ENCODE measurements around the gene GRM8. TPM values are rescaled to one million over a fixed set of nuclear protein-coding genes. Genes with fewer than 3 reads are reported as not detected.

The GRM8 gene
- polyA plus RNA-seq, 1 donor from 2014 or later: 1.5 TPM

DNA sequence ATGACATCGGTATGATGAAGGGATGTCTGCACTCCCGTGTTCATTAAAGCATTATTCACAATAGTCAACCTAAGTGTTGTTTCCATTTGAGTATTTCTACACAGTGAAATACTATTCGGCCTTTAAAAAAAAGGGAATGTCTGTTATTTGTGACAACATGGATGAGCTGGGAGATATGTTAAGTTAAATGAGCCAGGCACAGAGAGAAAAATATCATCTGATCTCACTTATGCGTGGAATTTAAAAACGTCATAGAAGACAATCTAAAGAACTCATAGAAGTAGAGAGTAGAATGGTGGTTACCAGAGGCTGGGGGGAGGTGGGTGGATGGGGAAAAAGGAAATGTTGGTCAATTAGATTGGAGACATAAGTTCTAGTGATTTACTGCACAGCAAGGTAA, 753.3 kb downstream of the GRM8 start:
- Histone ChIP-seq H3K79me2 (replicated peaks; ENCODE audit: insufficient read depth, low read length) (no peaks in the 10 kb centered on the region), H3K27ac (ENCODE audit: low read length) (no peak overlapping the region), H3K4me3 (ENCODE audit: low read length) (no peak overlapping the region), H3K27me3 (ENCODE audit: insufficient read depth, low read depth, low read length) (no peaks in the 10 kb centered on the region), H3K4me2 (ENCODE audit: low read length) (no peak overlapping the region), H3K9ac (ENCODE audit: low read length) (no peak overlapping the region), H4K20me1 (ENCODE audit: insufficient read depth) (no peaks in the 10 kb centered on the region), H3F3A (ENCODE audit: insufficient read depth, low read length, poor library complexity, severe bottlenecking) (no peaks in the 10 kb centered on the region), H2AFZ (ENCODE audit: low read depth, low read length) (no peak overlapping the region), H3K36me3 (ENCODE audit: insufficient read depth, low read length) (no peaks in the 10 kb centered on the region), H3K9me3 (ENCODE audit: low read length) (no peaks in the 10 kb centered on the region), H3K9me2 (ENCODE audit: insufficient read depth, low read length) (no peaks in the 10 kb centered on the region)
- TF ChIP-seq SMC3 (conservative IDR thresholded peaks at IDR 0.05; ENCODE audit: poor library complexity) (no peak), TAF1 (IDR thresholded peaks at IDR 0.05; ENCODE audit: low read depth) (no peak), EP300 (conservative IDR thresholded peaks at IDR 0.05; ENCODE audit: poor library complexity, severe bottlenecking) (no peak), POLR2AphosphoS5 (IDR thresholded peaks at IDR 0.05) (no peak), RAD21 (conservative IDR thresholded peaks at IDR 0.05) (no peak), EZH2 (IDR thresholded peaks at IDR 0.05; ENCODE audit: borderline replicate concordance, insufficient read depth, low read length, poor library complexity, severe bottlenecking) (no peak), MXI1 (conservative IDR thresholded peaks at IDR 0.05; ENCODE audit: poor library complexity, severe bottlenecking) (no peak)
- TF ChIP-seq, protein P1, sequence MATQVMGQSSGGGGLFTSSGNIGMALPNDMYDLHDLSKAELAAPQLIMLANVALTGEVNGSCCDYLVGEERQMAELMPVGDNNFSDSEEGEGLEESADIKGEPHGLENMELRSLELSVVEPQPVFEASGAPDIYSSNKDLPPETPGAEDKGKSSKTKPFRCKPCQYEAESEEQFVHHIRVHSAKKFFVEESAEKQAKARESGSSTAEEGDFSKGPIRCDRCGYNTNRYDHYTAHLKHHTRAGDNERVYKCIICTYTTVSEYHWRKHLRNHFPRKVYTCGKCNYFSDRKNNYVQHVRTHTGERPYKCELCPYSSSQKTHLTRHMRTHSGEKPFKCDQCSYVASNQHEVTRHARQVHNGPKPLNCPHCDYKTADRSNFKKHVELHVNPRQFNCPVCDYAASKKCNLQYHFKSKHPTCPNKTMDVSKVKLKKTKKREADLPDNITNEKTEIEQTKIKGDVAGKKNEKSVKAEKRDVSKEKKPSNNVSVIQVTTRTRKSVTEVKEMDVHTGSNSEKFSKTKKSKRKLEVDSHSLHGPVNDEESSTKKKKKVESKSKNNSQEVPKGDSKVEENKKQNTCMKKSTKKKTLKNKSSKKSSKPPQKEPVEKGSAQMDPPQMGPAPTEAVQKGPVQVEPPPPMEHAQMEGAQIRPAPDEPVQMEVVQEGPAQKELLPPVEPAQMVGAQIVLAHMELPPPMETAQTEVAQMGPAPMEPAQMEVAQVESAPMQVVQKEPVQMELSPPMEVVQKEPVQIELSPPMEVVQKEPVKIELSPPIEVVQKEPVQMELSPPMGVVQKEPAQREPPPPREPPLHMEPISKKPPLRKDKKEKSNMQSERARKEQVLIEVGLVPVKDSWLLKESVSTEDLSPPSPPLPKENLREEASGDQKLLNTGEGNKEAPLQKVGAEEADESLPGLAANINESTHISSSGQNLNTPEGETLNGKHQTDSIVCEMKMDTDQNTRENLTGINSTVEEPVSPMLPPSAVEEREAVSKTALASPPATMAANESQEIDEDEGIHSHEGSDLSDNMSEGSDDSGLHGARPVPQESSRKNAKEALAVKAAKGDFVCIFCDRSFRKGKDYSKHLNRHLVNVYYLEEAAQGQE (IDR thresholded peaks at IDR 0.05; ENCODE audit: borderline replicate concordance): no peak
- TF ChIP-seq, protein P2, sequence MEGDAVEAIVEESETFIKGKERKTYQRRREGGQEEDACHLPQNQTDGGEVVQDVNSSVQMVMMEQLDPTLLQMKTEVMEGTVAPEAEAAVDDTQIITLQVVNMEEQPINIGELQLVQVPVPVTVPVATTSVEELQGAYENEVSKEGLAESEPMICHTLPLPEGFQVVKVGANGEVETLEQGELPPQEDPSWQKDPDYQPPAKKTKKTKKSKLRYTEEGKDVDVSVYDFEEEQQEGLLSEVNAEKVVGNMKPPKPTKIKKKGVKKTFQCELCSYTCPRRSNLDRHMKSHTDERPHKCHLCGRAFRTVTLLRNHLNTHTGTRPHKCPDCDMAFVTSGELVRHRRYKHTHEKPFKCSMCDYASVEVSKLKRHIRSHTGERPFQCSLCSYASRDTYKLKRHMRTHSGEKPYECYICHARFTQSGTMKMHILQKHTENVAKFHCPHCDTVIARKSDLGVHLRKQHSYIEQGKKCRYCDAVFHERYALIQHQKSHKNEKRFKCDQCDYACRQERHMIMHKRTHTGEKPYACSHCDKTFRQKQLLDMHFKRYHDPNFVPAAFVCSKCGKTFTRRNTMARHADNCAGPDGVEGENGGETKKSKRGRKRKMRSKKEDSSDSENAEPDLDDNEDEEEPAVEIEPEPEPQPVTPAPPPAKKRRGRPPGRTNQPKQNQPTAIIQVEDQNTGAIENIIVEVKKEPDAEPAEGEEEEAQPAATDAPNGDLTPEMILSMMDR (IDR thresholded peaks at IDR 0.05; ENCODE audit: poor library complexity, severe bottlenecking): no peak

DNA sequence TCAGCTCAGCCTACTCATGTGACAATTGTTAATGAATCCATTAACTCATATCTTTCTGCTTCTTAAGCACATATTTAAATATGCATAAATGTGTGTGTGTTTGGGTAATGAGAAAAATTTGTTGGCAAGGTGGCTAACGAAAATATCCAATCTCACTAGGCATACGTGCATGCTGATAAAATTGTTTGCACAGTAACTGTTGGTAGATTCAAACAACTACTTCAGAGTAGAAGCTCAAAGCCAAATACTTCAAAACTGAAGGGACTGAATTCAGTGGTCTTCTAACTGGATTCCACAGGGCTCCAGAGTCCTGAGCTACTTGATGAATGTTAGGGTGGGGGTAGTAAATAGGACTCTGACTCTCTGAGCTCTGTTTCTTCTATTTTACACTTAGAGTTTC, 757.0 kb downstream of the GRM8 start:
- H3K9me3 ChIP-seq (ENCODE audit: low read length): no peaks in the 10 kb centered on the region
- no peak overlapping the region for H3K27ac ChIP-seq (ENCODE audit: low read length)
- H4K20me1 ChIP-seq (ENCODE audit: insufficient read depth): no peaks in the 10 kb centered on the region
- no peaks in the 10 kb centered on the region for H3K9me2 ChIP-seq (ENCODE audit: insufficient read depth, low read length)
- no peak overlapping the region for H3K4me2 ChIP-seq (ENCODE audit: low read length)
- H3K9ac ChIP-seq (ENCODE audit: low read length): no peak overlapping the region
- no peaks in the 10 kb centered on the region for H3F3A ChIP-seq (ENCODE audit: insufficient read depth, low read length, poor library complexity, severe bottlenecking)
- H3K79me2 ChIP-seq (replicated peaks; ENCODE audit: insufficient read depth, low read length): no peaks in the 10 kb centered on the region
- H3K4me3 ChIP-seq (ENCODE audit: low read length): no peak overlapping the region
- no peaks in the 10 kb centered on the region for H3K27me3 ChIP-seq (ENCODE audit: insufficient read depth, low read depth, low read length)
- TF ChIP-seq, protein P2 (IDR thresholded peaks at IDR 0.05; ENCODE audit: poor library complexity, severe bottlenecking): no peak
- TF ChIP-seq EP300 (conservative IDR thresholded peaks at IDR 0.05; ENCODE audit: poor library complexity, severe bottlenecking): no peak
- TF ChIP-seq MXI1 (conservative IDR thresholded peaks at IDR 0.05; ENCODE audit: poor library complexity, severe bottlenecking): no peak
- no peak for TF ChIP-seq RAD21 (conservative IDR thresholded peaks at IDR 0.05)
- no peak for TF ChIP-seq TAF1 (IDR thresholded peaks at IDR 0.05; ENCODE audit: low read depth)
- TF ChIP-seq, protein P1 (IDR thresholded peaks at IDR 0.05; ENCODE audit: borderline replicate concordance): no peak
- TF ChIP-seq SMC3 (conservative IDR thresholded peaks at IDR 0.05; ENCODE audit: poor library complexity): no peak
- TF ChIP-seq EZH2 (IDR thresholded peaks at IDR 0.05; ENCODE audit: borderline replicate concordance, insufficient read depth, low read length, poor library complexity, severe bottlenecking): no peak
- no peak for TF ChIP-seq POLR2AphosphoS5 (IDR thresholded peaks at IDR 0.05)
- H3K36me3 ChIP-seq (ENCODE audit: insufficient read depth, low read length): no peaks in the 10 kb centered on the region
- no peak overlapping the region for H2AFZ ChIP-seq (ENCODE audit: low read depth, low read length)

All from neural cell (in vitro differentiated cells).